H54 (cell line): ENCODE measurements around the gene PCBP3.
"Not testable (repeated sequence)": the region's sequence is repeated elsewhere in the genome, so short reads cannot be mapped to it uniquely, and the experiment has no call there.

Experiments
- DNase-seq: peaks from one replicate; pipeline ENCODE4 v3.0.0; 2011; ENCODE audit warnings: low spot score, mixed read lengths; ENCODE audit not compliant: insufficient read length
- FAIRE-seq: peaks from 3 replicates; lab custom pipeline; 2011; peaks lifted over from hg19 to GRCh38; lab: Jason Lieb, UNC
- POLR2A ChIP-seq: IDR thresholded peaks from 2 replicates; pipeline ENCODE4 v1.6.1; 2011; ENCODE audit warnings: low read depth, mild to moderate bottlenecking, low read length

PCBP3 gene

GRCh38 chr21:45799765-45800338, 156.3 kb downstream of the PCBP3 start:
- DNase-seq (no peak), FAIRE-seq (no peak)
- no peak for TF ChIP-seq POLR2A

GRCh38 chr21:45800339-45801080, 157.0 kb downstream of the PCBP3 start:
- no peak for DNase-seq
- no peak for FAIRE-seq
- TF ChIP-seq POLR2A, result no peak

- no peak for TF ChIP-seq POLR2A
- FAIRE-seq, result no peak
- DNase-seq, result no peak
These were observed 157.8 kb downstream of the PCBP3 start for GRCh38 chr21:45801129-45801964.

- no peak for FAIRE-seq
These were observed 158.5 kb downstream of the PCBP3 start for GRCh38 chr21:45801989-45802388.

GRCh38 chr21:45802425-45802824, 158.9 kb downstream of the PCBP3 start:
- DNase-seq (no peak), FAIRE-seq (no peak)
- TF ChIP-seq POLR2A, result no peak

More at GRCh38 chr21:45801989-45802388, 158.5 kb downstream of the PCBP3 start:
- DNase-seq, result no peak
- no peak for TF ChIP-seq POLR2A

GRCh38 chr21:45802956-45803617, 159.6 kb downstream of the PCBP3 start:
- DNase-seq (no peak), FAIRE-seq (no peak)
- TF ChIP-seq POLR2A, result no peak

- DNase-seq (no peak), FAIRE-seq (no peak)
- TF ChIP-seq POLR2A, result no peak
These were observed 160.3 kb downstream of the PCBP3 start for GRCh38 chr21:45803618-45804340.

- FAIRE-seq, result no peak
- no peak for DNase-seq
- TF ChIP-seq POLR2A, result no peak
These were observed 161.3 kb downstream of the PCBP3 start for GRCh38 chr21:45804809-45805313.

GRCh38 chr21:45805321-45805720, 161.8 kb downstream of the PCBP3 start:
- no peak for TF ChIP-seq POLR2A
- FAIRE-seq (no peak), DNase-seq (no peak)

- no peak for TF ChIP-seq POLR2A
- no peak for FAIRE-seq
These were observed 162.5 kb downstream of the PCBP3 start for GRCh38 chr21:45806042-45806441.

GRCh38 chr21:45808663-45809062, 165.1 kb downstream of the PCBP3 start:
- not testable (repeated sequence) for DNase-seq, FAIRE-seq

More at GRCh38 chr21:45806042-45806441, 162.5 kb downstream of the PCBP3 start:
- no peak for DNase-seq

- DNase-seq (no peak), FAIRE-seq (no peak)
- TF ChIP-seq POLR2A, result no peak
These were observed 165.9 kb downstream of the PCBP3 start for GRCh38 chr21:45809421-45809820.

- FAIRE-seq (no peak), DNase-seq (no peak)
- TF ChIP-seq POLR2A, result no peak
These were observed 167.6 kb downstream of the PCBP3 start for GRCh38 chr21:45811136-45811535.

GRCh38 chr21:45814210-45814940, 170.8 kb downstream of the PCBP3 start:
- not testable (repeated sequence) for FAIRE-seq, DNase-seq

- FAIRE-seq, DNase-seq: not testable (repeated sequence)
These were observed 172.3 kb downstream of the PCBP3 start for GRCh38 chr21:45815781-45816180.
